NK-92 treated with Interleukin-12 subunit alpha and Interleukin-12 subunit beta, amount 100 ng/mL, for 24 hours (cell line): ENCODE data around the gene GUCY1A2.

ENCODE experiments used
- DNase-seq: peaks from one replicate; lab custom pipeline; 2025; lab: John Stamatoyannopoulos, UW

GUCY1A2 gene

DNA sequence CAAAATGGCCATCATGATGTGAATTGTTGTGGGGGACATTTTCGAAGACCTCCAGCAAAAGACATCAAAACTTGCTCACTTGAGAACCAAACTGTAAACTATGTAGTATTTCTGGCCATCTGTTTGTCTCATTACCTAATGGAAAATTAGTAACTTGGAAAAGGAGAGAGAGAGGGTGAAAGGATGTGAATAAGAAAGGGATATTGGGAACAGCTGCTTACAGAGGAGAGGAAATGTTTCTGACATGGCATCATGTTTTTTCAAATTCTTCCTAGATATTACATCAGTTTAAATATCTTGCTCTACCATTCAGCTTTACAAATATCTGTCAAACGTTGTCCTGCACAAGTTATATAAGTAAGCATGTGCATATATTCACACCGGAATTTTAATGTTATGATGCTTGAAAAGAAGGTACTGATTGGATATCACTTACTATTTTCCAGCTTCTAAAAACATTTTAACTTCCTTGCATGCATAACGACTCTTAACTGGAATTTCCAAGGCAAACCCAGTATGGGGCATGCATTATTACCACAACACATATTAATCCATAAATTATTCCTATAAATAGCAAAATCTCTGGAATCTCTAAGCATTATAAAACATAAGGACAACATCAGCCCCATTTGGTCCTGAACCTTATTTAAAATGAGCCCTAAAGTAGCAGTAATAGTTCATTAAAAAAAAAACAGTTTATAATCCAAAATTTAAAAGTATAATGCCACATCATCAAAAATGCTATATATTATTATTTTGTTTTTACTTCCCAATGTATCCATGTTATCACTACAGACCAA, 20.0 kb downstream of the GUCY1A2 start:
- no peak for DNase-seq

DNA sequence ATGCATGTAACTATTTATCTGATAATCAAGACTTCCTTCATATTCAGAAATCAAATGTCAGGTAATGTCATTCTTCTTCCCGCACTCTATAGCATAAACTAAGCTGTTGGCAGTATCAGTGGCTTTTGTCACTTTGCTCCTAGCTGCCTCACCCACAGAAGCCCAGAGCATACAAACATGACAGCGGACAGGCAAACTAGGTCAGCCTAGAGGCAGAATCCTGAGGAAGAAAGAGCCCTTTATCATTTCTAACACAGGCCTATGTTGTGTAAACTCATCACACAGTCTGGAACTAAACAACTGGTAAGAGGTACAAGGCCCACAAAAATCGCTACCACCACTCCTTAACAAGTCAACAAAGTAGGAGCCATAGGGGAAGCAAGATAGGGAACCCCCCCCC, 21.0 kb downstream of the GUCY1A2 start:
- no peak for DNase-seq

DNA sequence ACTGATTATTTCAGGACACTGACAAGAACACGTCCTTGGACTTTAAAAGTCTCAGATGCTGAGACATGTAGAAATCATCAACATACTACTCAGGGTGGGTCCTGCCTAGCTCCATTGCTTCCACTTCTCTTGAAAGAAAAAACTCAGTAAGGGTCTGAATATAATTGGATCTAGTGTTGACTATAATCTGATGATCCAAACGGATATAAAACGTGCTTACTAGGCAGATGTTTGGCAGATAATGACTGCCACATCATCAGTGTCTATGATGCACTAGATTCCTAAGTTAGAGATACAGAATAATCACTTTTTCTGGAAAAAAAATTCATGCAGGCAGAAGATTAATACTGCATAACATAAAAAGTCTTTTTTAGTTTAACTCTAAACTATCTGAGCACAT, 21.6 kb downstream of the GUCY1A2 start:
- DNase-seq, result no peak

DNA sequence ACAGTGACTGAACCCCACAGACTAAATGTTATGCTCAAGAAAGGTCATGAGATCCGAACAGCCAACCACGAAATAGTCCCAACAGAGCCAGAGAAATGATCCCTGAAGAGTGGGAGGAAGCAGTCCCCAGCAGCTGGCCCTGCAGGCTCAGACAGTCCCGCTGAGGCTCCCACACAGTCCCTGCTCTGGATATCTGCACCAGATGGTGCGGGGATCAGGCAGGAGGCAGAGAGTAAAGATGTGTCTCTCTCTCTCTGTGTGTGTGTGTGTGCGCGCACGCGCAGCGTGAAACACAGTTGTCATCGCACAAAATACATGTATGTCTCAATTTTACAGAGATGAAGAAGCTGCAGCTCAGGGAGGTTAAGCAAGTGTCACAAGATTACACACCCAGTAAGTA, 27.9 kb downstream of the GUCY1A2 start:
- DNase-seq, result no peak

DNA sequence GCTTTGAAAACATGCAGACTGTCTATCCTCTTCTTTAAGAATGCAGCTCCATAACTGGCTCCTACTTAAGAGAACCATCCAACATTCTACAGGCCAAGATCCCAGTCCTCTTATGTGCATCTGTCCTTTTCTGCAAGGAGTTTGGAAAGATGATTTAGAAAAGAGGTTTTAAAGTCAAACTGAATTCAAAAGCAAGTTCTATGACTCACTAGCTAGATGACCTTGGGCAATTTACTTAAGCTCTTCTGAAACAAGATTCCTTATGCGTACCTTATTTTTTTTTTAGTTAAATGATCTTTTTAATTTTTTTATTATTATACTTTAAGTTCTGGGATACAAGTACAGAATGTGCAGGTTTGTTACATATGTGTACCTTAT, 29.2 kb downstream of the GUCY1A2 start:
- DNase-seq, result no peak

DNA sequence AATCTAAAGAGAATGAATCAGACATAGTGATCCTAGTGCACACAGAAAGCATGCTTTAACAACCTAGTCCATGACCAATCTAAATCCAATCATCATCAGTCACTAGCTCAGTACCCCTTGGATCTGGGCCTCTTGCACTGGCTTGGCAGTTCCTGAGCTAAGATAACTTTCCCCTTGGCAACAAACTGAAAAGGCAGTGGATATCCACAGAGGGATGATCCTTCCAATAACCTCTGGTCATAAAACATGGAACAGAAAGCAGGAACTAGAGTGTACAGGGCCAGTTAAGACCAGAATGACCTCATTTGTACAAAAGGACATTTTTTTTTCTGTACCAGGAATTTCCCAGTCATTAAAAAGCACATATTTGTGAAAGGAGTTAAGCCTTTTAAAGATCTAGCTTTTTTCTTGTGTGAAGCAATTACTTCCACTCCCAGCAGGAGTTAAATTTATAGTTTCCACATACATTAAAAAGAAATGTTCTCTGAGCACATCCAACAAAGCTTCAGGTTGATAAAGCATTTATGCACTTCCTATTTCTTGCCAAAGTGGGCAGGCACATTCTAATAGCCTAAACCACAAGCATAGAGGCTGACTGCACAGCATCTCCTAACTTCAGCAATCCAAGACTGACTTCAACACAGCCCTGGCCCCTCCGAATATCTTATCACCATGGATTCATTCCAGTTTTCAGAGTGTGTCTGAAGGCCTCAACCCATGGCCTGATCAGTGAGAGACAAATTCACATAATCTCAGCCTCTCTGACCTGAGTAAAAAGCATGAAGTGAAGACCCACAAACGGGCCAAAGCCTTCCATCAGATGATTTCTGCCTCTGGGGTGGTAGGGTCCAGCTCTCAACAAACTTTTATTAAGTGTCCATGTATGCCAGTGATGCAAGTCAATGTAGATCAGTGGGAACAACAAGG, 29.9 kb downstream of the GUCY1A2 start:
- DNase-seq, result no peak

DNA sequence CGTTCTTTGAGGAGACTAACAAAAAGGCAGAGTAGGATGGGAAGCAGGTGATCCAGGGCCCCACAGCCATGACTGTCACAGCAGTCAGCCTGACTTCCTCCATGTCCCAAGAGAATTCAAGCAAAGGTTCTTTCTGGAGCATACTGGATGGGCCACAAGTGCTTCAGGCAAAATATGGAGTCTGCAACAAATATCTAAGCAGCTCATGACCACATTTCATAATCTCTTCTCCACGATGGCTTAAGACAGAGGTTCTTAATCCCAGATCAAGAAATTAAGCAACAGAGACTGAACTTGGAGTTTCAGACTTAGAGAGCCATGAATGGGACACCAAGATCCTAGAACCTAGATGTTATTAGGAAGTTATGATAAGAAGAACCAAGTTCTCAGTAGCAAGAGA, 31.6 kb downstream of the GUCY1A2 start:
- DNase-seq, result no peak

DNA sequence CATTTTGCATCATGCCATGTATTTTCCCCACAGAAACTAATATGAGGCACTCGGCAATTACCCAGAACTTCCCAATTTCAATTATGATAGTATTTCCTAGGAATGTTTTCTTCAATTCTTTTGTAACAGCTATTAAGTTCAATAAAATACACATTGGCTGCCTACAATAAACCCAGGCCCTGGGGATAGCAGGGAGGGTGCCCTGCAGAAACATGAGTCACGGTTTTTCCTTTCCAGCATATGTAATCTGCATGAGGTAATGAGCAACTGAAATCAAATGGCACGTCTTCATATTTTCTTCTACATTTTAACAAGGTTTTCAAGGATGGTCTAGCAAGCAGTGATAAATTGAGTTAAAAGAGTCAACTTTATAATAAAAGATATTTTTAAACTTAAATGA, 32.0 kb downstream of the GUCY1A2 start:
- no peak for DNase-seq

DNA sequence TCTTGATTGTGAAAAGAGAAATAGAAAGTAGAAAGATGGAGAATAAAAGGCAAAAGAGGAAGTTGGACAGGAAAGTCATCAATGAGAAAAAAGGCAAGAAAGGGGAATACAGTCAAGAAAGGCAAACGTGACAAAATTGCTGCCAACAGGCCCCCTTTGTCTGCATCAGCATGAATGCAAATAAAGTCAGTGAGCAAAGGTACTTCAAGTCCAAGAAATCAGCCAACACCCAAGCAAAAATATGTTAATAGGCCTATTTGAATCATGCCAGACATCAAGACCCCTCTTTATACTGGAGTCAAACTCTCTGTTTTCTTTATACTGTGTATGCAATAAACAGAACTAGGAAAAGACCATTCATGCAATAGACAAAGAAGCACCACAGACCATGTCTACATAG, 34.3 kb downstream of the GUCY1A2 start:
- no peak for DNase-seq

DNA sequence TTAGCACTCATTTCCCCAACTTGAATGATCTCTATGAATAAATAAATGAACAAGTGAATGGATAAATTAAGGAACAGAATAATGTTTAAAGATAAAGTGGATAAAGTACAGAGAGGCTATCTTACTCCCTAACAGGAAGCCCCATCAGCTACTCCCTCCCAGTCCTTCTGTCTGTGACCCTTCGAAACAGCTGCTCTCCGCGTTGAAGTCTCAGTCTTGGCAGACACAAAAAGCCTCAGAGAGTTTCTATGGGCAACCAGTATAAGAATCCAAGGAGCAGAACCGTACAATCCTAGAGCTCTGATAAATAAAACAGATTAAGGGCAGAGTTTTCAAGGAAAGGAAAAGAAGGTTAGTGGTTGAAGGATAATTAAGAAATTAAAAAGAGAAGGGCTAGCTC, 35.0 kb downstream of the GUCY1A2 start:
- DNase-seq, result no peak

DNA sequence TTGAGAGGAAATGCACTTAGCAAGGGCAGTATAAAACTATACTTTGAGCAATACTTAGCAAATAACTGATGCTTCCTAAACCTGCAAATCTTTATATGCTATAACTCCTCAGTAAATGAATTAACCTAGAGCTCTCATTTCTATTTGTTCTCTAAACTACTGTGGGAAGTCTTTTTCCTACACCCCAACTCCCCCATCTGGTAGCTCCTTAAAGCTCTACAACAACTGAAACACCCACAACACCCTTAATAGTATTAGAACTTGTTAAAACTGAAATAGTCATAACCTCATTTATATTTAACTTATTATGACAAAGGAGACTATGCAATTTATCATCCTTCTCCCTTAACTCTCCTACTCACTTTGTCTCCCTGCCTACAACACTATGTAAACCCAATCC, 43.4 kb downstream of the GUCY1A2 start:
- no peak for DNase-seq

DNA sequence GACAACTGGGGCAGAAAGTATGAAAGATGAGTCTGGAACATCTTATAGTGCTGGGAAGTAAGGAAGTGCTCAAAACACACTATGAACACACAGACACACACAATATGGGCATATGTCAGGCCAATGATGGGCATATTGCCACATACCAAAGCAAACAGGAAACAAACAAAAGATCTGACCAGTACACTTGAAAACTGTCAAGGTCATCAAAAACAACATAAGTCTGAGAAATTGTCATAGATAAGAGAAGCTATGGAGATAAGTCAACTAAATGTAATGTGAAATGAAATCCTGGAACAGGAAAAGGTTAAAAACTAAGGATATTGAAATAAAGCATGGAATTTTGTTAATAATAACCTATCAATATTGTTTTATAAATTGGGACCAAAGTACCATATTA, 46.4 kb downstream of the GUCY1A2 start:
- no peak for DNase-seq

DNA sequence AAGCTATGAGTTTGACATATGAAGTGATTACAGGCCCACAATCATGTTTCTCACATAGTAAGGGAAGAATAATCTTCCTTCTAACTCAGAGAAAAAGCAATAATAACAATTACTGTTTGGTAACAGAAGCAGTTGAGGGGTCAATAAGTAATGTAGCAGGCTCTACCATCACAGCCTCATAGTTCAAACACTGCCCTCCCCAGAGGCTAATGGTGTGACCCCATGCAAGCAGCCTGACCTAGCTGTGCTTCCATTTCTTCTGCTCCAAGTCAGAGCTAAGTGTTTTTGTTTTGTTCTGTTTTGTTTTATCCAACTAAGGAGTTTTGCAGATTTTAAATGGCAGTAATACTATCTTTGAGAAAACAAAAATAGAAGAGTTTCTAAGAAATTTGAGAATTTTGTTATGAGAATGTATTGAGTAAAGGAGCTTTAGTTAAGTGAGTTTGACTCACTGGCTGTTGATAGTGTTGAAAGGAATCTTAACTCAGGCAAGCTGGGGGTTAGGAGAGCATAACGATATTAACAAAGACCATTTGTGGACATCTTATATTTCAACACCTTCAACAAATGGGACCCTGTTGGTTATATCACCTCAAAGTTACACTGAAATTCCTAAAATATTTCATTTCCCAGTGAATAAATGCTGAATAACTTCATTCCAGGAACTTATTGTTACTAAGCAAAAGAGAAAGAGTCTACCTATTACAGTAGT, 48.5 kb downstream of the GUCY1A2 start:
- no peak for DNase-seq

DNA sequence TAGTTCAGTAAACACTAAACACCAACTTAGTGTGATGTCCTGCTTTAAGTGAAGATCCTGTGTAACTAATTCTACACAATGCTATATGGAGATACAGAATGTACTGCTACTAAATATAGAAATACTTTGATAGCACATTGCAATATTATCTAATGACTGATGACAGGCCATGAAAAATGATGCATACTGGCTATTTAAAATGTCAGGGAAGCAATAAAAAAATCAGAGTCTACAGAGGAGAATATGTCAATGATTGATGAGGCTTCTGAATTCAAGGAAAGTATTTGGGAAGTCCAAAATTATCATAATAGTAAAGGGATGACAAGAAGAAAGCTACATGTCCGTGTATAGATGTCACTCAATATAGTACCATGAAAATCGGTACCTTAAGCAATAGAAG, 55.3 kb downstream of the GUCY1A2 start:
- no peak for DNase-seq

DNA sequence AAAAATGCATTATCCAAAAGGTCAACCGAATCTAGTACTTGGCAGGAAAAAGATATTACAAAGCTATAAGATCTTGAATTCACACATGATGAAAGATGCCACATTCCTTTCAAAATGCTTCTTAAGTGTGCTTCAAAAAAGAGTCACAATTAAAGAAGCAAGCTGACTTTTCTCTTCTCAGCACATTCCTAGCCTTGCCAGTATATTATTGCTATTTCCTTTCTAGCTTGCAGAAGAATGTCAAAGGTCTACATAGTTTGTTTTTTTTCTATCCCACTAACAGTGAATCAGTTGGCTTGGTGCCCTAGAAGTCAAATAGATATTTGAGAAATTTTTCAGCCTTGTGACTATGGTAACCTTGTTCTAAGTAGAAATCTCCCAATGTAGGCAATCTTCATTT, 56.8 kb downstream of the GUCY1A2 start:
- DNase-seq, result no peak

DNA sequence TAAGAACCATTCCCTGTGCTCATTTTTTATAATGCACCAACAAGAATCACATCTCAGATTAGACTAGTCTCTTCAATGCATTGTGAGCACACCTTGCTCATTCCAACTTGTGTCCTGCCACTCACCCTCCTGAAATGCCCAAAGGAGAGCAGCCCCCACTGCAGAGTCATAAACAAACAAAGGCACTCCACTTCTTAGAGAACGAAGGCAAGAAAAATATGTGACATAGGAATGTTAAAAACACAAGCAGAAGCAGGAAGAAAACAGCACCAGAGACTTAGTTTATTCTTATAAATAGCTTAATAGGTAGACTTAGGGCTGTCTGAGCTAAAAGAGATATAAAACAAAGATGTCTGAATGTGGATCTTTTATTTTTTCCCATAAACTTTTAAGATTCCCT, 57.2 kb downstream of the GUCY1A2 start:
- DNase-seq, result no peak

DNA sequence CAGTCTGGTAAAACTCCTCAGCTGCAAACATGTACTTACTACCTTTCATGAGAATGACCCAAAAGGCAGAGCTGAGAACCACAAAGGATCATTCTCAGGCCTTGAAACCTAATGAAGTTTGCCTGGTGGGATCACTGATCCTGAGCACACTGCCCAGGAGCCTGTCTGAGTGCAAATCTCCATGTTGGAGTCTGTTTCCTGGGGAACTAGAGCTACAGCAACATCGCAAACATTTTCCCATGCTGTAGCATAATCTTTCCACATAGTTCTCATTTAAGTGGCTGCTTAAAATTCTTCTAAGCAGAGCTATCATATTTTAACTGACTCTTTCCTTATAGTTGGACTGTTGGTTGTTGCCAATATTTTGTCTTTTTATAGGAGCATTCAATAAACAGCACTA, 58.5 kb downstream of the GUCY1A2 start:
- DNase-seq, result no peak

DNA sequence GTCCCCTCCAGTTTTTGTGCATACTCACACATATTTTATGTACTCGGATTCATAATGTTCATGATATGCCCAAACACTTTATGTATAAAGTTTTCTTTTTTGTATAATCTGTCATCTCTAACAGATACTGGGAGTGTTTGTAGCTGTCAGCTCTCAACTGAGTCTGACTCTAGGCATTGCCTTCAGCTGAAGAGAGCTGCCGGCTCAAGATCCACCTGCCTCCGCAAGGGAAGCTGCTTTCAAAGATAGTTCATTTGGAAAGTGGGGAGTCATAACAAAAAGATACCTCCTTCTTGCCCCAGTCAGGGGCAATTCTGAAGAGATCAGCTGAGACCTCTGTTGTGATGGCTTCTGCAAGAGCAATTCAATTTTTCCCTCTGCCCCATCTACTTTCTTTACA, 58.9 kb downstream of the GUCY1A2 start:
- DNase-seq, result no peak

DNA sequence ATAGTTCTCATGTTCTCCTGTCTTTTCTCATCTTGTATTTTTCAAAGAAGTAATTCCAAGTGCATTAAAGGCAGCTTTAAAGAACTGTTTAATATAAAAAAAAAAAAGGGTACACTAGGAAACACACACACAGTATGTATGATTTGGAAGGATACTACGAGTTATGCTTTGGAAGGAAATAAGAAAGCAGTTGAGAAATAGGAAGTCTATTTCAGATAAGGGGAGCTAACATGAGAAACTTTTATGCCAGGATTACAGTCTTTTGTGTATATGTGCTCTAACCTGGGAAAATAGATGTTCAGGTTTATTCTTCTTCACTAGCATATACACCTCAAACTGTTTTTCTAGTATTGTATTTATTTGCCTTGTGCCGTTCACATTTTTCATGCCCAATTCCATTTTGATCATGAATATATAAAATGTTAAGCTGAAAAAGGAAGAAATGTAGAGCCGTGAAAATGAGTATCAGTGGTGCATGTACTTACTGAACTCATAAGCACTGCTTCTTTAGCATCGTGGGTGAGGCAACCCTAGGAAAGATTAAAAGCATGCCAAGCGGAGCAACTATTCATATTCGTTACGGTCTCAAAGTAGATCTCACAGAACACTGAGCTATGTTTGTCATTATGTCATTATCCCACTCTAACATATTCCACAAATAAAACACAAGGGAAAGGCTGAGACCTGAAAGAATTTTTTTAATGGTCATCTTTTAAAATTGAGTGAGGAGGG, 59.6 kb downstream of the GUCY1A2 start:
- DNase-seq, result no peak

DNA sequence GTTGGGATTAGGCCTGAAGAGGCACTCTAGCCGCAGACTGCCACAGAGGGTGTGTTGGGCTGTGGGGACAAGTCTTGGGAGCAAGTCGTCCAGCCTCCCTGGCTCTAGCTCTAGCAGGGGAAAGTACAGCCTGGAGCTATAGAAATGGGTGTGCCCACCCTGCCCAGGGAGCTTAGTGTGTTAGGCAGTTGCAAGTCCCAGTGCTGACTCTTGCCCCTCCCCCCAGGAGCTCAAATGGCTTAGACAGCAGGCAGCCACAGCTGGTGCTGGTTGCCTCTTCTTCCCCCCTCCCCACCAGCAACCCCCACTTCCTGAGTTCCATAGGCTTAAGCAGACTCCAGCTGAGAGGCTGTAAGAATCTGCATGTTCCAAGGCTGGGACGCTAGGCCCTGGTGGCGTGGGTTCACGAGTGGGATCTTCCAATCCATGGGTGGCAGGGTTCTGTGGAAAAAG, 61.2 kb downstream of the GUCY1A2 start:
- DNase-seq, result no peak

DNA sequence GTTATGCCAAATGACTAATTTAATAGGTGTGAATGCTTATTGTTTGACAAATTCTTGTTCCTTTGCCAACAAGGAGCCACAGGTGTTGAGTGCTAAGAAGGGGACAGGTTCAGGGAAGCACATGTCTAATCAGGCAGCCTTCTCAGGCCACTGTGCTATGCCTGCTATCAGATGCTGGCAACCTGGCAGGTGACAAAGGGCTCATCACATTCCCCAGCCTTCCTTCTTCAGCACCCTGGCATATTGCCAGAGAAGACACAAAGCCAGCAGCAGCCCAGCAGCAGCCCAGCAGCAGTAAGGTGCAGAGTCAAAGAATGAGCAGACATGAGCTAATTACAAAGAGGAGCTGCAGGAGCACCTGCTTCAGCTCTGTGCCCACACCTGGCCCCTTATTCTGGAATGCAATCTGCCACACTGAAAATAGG, 68.2 kb downstream of the GUCY1A2 start:
- DNase-seq, result no peak

DNA sequence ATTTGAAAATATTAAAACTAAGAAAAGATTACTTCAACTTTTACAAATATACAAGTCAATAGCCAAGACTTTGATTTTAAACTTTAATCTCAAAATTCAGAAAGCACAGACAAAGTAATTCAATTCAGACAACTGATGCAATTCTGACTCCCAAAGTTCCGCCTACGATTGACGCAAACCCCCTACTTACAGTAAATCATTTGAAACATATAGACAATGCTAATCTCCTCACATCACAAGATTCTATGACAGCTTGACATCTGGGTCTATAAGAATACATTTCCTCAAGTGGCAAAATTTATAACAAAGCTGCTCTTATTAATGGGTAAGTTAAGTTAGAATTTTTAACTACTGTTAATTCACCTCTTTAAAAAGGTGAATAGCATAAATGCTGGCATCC, 75.2 kb downstream of the GUCY1A2 start:
- DNase-seq, result no peak
